GM18505 (cell line): Measurements from ENCODE around the gene KLF6.

Experiments
- ATAC-seq: cut with Tn5 transposase; IDR thresholded peaks from one replicate; pipeline ENCODE4 v1.9.1; 2021; ENCODE audit not compliant: unreplicated experiment
- POLR2A ChIP-seq: IDR thresholded peaks from 4 replicates; pipeline ENCODE4 v1.6.1; 2011; ENCODE audit warnings: borderline replicate concordance; ENCODE audit not compliant: insufficient read depth, insufficient read length; ENCODE audit errors: extremely low read depth

Gene KLF6

DNA sequence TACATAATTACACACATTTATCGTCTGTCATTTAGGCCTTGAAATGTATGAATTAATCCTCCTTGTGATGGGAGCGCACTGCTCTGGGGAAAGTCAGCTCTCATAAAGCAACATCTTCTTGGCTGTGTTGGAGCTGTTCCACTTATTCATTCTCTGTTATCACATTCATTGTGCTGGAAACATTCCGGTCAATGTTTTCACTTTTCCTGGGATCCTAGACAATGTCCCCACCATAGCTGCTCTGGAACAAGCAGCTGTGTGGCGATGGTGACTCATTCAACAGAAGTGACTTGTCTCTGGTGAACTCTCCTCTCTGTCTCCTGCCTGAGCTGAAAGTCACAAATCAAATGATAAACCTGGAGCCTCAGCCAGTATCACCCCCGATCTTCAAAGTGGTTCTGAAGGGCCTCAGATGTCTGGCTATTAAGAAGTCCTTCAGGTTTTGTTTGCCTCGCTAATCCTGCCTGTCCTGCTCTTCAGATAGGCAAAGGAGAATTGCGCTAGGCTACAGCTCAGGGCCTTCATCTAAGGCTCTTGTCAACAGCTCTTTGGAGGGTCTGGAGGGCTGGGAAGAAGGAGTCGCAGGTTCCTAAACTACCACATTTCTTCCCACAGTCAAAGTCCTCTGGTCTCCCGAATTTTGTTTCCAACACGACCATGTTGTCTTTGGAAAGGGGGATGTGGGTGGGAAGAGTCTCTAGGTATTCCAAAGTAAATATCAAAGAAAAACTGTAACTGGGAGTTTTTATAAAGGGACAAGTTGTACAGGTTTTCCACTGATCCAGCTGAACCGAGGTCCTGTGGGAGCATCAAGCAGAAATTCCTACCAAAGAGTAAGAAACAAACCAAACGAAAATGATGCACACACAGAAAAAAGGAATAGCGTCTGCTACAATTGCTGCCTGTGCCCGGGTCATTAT, 29.3 kb downstream of the KLF6 start:
- no peak for TF ChIP-seq POLR2A
- no peak for ATAC-seq

DNA sequence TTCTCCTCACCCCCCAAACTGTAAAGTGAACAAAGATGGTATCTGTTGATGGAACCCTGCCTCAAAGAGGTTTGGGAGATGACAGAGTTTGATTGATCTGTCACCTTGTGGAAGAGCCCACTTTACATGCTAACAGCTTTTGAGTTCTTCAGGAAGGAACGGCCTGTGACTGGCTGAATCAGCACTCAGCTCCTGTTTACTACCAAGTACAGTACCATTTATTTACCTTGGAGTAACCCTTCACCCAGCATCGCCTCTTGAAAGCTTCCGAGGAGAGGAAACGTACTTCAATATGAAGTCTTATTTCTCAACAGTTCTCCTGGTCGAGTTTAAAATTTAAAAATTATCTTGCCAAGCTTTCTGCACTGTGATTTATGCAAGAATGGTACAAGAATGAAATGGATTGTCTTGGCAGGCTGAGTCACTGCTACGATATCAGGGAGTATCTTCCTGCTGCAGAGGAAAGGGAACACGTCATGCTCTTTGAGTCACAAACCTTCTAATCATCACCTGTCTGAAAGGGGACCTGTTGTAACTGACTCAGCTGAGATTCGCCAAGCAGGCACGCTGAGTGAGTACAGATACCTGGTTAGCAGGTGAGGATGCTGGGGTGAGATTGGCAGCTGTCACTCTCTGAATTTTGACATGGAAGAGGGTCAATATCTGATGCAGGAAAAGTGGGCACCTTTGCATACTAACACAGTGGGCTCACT, 30.1 kb downstream of the KLF6 start:
- no peak for TF ChIP-seq POLR2A
- no peak for ATAC-seq

DNA sequence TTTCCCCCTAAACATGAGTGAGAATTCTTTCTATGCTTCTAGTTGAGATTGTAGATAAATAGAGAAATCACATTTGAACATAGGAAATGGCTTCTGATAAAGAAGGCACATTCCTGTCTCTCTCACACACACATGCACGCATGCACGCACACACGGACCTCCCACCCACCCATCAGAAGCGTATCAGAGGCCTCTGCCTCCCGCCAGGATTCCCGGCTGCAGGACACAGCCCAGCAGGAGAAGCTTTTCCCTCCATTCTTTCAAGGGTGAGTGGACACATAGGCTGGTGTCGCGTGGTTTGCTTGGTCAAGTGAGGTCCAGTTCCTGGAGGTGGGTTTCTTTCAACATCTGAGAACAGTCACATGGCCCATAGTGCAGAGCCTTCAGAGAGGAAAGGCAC, 34.2 kb downstream of the KLF6 start:
- ATAC-seq, result no peak
- TF ChIP-seq POLR2A, result no peak

- ATAC-seq, result no peak
- TF ChIP-seq POLR2A, result no peak
Measured at GRCh38 chr10:3750006-3750816, 34.8 kb downstream of the KLF6 start.

GRCh38 chr10:3749600-3749999, 35.4 kb downstream of the KLF6 start:
- TF ChIP-seq POLR2A, result no peak
- no peak for ATAC-seq

GRCh38 chr10:3749011-3749410, 36.0 kb downstream of the KLF6 start:
- no peak for ATAC-seq
- no peak for TF ChIP-seq POLR2A

- no peak for ATAC-seq
- no peak for TF ChIP-seq POLR2A
Measured at GRCh38 chr10:3748484-3748883, 36.5 kb downstream of the KLF6 start.

DNA sequence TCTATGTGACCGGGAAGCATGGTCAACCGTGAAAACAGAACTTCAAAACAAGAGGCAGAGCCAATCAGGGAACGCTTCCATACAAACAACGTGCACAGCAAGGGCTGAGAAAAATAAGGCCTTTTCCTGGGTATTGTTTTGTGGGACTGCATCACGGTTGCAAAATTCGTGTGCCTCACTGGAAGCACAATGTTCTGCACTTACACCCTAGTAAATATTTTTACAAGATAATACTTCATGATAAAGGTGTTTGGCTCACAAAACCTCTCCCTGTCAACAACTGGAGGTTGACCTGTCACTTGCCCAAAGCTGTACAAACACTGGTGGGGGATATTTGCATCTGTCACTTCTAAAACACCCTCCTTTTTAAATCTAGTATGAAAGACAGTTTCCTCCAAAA, 37.0 kb downstream of the KLF6 start:
- no peak for ATAC-seq
- no peak for TF ChIP-seq POLR2A

DNA sequence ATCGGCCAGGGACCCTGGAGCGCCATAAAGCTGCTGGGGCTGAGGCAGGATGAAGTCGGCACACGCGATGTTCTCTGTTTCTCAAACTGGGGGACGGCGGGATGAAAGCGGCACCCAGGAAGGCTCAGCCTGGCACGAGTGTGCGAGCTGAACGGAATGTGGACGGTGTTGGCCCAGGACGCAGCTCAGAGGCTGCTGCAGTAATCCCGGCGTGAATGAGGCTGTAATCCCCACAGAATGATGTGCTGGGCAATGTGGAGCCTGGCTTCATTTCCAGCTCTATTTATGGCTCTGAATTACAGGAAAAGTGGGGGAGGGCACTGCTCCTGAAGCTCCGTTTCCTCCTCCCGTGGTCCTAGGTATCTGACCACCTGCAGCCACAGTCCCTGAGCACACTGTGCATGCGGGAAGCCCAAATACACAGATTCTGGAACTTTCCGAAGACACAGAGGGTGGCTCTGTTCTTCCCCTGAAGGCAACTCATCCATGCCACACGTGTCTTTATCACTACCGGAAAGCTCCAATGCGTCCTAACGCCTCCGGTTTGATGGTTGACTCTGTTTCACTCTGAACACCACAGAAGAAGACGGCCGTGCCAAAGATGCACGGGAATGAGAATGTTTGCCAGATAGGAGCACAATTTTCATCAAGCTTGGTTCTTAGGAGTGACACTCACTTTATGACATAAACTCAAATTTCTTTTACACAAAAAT, 37.6 kb downstream of the KLF6 start:
- ATAC-seq, result no peak
- no peak for TF ChIP-seq POLR2A

- ATAC-seq, result no peak
- TF ChIP-seq POLR2A, result no peak
Measured at GRCh38 chr10:3746634-3747033, 38.4 kb downstream of the KLF6 start.

DNA sequence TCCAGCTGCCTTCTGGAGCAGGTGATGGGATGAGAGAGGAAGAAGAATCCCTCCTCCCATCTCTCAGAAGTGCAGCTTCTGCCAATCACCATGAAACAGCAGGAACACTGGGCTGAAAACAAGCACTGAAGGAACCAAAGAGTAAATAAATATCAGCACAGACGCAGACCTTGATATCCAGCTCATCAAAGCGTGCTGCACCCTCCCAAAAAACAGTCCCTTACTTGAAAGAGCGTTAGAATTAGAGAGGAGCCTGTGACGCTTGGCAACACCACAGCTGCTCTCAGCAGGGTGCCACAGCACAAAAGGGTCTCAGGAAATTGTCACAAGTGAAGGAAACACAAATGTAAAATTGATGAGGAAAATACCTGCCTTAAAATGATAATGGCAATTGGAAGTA, 39.5 kb downstream of the KLF6 start:
- ATAC-seq, result no peak
- TF ChIP-seq POLR2A, result no peak

GRCh38 chr10:3741688-3742461, 43.1 kb downstream of the KLF6 start:
- no peak for ATAC-seq
- no peak for TF ChIP-seq POLR2A
